NCI-H1092 (cell line): ENCODE data around the gene F2RL3.
"Not testable (repeated sequence)": the region's sequence is repeated elsewhere in the genome, so short reads cannot be mapped to it uniquely, and the experiment has no call there.

Source experiments
- DNase-seq: peaks from one replicate; lab custom pipeline; 2025; lab: John Stamatoyannopoulos, UW

The F2RL3 gene

GRCh38 chr19:16874978-16875299 is 13.9 kb upstream of the F2RL3 start:
- not testable (repeated sequence) for DNase-seq

GRCh38 chr19:16875584-16876555 is 12.9 kb upstream of the F2RL3 start:
- DNase-seq, result no peak

GRCh38 chr19:16876904-16877361 is 11.9 kb upstream of the F2RL3 start:
- DNase-seq, result no peak

DNA sequence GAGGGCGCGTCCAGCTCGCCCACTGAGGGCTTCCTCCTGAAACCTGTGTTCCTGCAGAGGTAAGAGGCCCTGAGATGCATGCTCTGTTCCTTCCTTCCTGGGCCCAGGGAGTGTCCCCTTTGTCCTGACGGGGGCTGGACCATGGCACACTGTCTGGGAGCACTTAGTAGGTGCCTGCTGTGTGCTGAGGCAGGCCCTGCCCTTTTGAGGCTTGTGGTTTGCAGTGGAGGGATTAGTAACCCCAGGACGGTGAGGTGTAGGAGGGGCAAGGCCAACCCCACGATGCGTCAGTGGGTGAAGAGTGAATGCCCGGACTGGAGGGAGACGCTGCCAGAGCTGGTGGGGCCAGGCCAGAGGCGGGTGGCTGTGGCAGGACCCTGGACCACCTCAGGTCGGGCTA is 11.2 kb upstream of the F2RL3 start:
- no peak for DNase-seq

DNA sequence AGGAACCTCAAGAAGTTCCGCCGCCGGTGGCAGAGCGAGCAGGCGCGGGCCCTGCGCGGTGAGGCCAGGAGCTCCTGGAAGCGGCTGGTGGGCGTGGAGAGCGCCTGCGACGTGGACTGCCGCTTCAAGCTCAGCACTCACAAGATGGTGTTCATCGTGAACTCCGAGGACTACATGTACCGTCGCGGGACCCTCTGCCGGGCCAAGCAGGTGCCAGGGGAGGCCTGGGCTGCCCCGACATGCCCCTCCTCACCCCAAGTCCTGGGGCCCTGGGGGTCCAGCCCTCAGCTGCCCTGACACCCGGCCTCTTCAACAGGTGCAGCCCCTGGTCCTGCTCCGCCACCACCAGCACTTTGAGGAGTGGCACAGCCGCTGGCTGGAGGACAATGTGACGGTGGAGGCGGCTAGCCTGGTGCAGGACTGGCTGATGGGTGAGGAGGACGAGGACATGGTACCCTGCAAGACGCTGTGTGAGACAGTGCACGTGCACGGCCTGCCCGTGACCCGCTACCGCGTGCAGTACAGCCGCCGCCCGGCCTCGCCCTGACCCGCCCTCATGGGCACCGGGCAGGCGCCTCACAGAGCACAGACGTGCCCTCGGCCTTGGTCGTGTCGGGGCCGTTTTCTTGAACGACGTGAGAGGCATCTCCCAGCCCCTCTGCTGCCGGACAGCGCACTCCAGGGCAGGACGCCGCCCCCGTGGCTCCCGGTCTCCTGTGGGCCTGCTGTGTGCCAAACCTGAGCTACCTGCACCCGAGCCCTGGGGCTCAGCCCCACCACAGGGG is 10.4 kb upstream of the F2RL3 start:
- DNase-seq, result no peak

DNA sequence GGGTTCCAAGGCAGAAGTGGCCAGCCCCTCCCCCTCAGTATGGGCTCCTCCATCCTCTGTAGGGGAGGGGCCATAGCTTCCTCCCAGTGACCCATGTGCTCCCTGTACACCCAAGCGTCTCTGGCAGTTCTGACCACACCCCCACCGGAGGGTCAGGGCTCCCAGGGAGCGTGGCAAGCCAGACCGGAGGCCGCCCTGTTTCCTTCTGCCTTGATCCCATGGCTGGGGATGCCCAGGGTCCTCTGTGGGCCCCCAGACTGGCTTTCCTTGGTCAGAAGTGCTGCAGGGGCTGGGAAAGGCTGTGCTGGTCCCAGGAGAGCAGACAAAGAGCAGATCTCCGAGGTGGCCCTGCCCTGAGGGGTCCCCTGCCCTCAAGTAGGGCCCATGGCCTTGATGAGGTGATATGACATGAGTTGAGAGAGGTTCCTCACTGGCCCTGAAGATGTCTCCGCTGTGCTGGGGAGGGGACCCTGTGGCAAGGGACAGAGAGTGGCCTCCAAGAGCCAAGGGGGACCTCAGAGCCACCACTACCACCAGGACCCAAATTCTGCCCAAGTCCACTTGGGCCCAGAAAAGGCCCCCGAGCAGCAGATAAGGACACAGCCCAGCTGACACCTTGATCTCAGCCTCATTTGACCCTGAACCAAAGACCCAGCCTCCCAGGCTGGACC is 7.8 kb upstream of the F2RL3 start:
- no peak for DNase-seq

- no peak for DNase-seq
These were observed 6.7 kb upstream of the F2RL3 start for GRCh38 chr19:16882146-16882545.

- DNase-seq, result no peak
These were observed 5.3 kb upstream of the F2RL3 start for GRCh38 chr19:16883522-16883921.

DNA sequence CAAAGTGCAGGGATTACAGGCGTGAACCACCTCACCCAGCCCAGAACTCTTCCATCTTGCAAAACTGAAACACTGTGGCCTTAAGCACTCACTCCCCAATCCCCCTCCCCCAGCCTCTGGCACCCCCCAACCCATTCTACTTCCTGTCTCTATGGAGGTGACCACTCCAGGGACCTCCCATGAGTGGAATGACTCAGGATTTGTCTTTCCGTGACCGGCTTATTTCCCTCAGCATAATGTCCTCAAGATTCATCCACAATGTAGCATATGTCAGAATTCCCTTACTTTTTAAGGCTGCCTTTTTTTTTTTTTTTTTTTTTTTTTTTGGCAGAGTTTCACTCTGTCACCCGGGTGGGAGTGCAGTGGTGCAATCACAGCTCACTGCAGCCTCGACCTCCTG is 3.6 kb upstream of the F2RL3 start:
- DNase-seq, result no peak

DNA sequence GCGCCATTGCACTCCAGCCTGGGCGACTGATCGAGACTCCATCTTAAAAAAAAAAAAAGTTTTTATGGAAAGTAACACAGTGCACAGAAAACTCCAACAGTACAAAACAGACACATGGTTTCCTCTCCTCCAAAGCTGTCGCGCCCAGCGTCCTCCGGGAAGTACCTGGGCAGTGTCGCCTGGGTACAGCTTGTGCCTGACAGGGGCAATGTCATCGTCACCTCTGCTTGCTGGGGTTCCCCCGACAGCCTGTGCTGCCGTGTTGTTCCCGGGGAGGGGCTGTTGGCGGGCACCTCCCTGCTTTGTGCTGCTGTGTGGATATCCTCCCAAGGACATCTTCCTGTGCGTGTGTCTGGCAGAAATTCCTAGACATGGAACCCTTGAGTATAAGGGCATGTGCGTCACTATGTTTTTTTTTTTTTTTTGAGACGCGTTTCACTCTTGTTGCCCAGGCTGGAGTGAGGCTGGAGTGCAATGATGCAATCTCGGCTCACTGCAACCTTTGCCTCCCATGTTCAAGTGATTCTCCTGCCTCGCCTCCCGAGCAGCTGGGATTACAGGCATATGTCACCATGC is 2.4 kb upstream of the F2RL3 start:
- no peak for DNase-seq

- no peak for DNase-seq
These were observed 1.2 kb upstream of the F2RL3 start for GRCh38 chr19:16887353-16888265.

- DNase-seq, result peak; percentile 45
These were observed 625 bp downstream of the F2RL3 start for GRCh38 chr19:16889366-16889882.

- DNase-seq, result no peak
These were observed 1.2 kb downstream of the F2RL3 start for GRCh38 chr19:16889883-16890460.

- DNase-seq, result no peak
These were observed 1.8 kb downstream of the F2RL3 start for GRCh38 chr19:16890461-16891184.

DNA sequence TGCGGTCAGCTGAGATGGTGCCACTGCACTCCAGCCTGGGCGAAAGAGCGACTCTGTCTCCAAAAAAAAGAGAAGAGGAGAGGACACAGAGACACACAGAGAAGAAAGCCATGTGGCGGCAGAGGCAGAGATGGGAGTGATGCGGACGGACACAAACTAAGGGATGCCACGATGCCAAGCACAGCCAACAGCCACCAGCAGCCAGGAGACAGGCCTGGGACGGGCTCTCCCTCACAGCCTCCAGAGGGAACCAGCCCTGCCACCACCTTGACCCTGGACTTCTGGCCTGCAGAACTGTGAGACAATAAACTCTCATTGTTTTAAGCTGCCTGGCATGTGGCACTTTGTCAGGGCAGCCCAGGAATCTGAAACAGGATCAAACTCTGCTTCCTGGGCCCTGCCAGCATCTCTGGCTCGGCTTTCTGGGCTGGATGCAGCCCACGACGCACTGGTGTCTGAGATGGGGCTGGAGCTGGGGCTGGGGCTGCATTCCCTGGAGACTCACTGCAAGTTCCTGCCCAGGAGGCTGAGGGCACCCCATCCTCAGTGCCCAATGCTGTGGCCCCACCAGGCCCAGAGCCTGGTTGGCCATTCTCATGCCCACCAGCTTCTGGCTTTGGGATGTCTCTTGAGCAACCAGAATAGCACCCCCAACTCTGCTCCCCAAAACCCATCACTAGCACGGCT is 3.0 kb downstream of the F2RL3 start:
- no peak for DNase-seq

DNA sequence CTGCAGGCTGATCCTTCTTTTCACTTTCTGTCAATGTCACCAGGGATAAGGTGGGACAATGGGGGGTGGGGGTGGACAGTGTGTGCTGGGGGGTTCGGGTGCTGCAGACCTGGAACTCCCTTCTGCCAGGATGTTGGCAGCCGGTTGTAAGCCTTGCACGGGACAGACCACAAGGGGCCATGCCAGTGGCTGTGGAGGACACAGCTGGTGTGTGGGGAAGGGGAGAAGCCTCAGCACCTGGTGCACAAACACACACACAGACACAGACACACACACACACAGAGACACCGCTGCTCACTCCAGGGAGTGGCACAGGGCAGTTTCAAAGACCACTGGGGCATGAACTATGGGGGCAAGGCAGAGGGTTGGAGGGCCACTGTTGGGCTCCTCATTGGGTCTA is 3.6 kb downstream of the F2RL3 start:
- DNase-seq, result no peak

GRCh38 chr19:16892868-16893685 is 4.3 kb downstream of the F2RL3 start:
- DNase-seq, result no peak

DNA sequence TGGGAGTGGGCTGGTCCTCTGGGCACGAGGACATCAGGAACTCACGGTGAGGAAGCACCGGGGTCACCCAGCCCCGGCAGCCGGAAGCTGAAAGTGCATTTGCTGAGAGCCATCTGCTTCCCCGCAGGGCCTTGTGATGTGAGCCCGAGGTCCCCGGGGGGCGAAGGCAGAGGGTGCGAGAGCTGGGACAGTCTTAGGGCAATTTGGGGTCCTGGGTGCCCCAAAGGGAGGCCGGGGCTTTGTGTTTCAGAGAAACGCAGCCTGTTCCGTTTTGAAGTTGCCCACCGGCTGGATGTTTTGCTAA is 4.8 kb downstream of the F2RL3 start:
- DNase-seq, result no peak

DNA sequence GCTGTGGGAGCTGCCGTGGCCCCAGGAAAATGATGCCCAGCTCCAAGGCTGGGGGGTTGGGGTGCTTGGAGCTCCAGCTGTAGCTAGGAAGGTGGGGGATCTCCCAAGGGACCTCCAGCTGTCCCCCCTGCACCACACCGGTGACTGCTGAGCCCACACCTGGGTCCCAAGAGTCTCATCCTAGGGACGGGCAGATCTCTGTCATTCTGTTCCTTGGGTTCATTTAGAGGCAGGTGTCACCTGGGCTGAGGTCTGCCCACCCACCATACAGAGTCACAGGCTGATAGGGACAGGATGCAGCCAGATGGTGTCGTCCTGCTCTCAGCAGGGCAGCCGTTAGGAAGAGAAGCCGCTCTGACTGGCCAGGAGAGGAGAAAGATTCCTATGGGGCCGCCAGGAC is 5.3 kb downstream of the F2RL3 start:
- no peak for DNase-seq
